Measurements from ENCODE around the gene SULF2.

Gene SULF2

GRCh38 chr20:47815866-47816265, 30.6 kb upstream of the SULF2 start:
- peaks cover 10% of the 10 kb centered on the region for H3K27me3 ChIP-seq (replicated peaks)
- no peak overlapping the region for H3K4me3 ChIP-seq (ENCODE audit: low read depth, low read length)
- DNase-seq = no peak
- no peak for TF ChIP-seq CTCF (IDR thresholded peaks at IDR 0.05; ENCODE audit: low read depth, low read length, missing control alignments)
- H3K36me3 ChIP-seq (replicated peaks) = no peaks in the 10 kb centered on the region
- no peak overlapping the region for H3K27ac ChIP-seq
- in situ Hi-C loops (cut with HindIII; ENCODE audit: low pct_ligation_motif_present, low sequenced_read_pairs) = no loop called here

GRCh38 chr20:47815416-47815806, 30.1 kb upstream of the SULF2 start:
- no peak for DNase-seq
- in situ Hi-C loops (cut with HindIII; ENCODE audit: low pct_ligation_motif_present, low sequenced_read_pairs) = no loop called here
- Histone ChIP-seq H3K4me3 (ENCODE audit: low read depth, low read length) (no peak overlapping the region), H3K27me3 (replicated peaks) (peaks cover 10% of the 10 kb centered on the region), H3K36me3 (replicated peaks) (no peaks in the 10 kb centered on the region), H3K27ac (no peak overlapping the region)
- no peak for TF ChIP-seq CTCF (IDR thresholded peaks at IDR 0.05; ENCODE audit: low read depth, low read length, missing control alignments)

- Histone ChIP-seq H3K27me3 (replicated peaks) (peaks cover 10% of the 10 kb centered on the region), H3K36me3 (replicated peaks) (no peaks in the 10 kb centered on the region), H3K4me3 (ENCODE audit: low read depth, low read length) (no peak overlapping the region), H3K27ac (no peak overlapping the region)
- TF ChIP-seq CTCF (IDR thresholded peaks at IDR 0.05; ENCODE audit: low read depth, low read length, missing control alignments) = no peak
- in situ Hi-C loops (cut with HindIII; ENCODE audit: low pct_ligation_motif_present, low sequenced_read_pairs) = no loop called here
- DNase-seq = no peak
These were observed 29.5 kb upstream of the SULF2 start for GRCh38 chr20:47814632-47815415.

- Histone ChIP-seq H3K36me3 (replicated peaks) (no peaks in the 10 kb centered on the region), H3K27me3 (replicated peaks) (peaks cover 5% of the 10 kb centered on the region), H3K27ac (no peak overlapping the region), H3K4me3 (ENCODE audit: low read depth, low read length) (no peak overlapping the region)
- DNase-seq = no peak
- TF ChIP-seq CTCF (IDR thresholded peaks at IDR 0.05; ENCODE audit: low read depth, low read length, missing control alignments) = no peak
- in situ Hi-C loops (cut with HindIII; ENCODE audit: low pct_ligation_motif_present, low sequenced_read_pairs) = no loop called here
These were observed 25.6 kb upstream of the SULF2 start for GRCh38 chr20:47810721-47811347.

- H3K27me3 ChIP-seq (replicated peaks) = peaks cover 5% of the 10 kb centered on the region
- no peaks in the 10 kb centered on the region for H3K36me3 ChIP-seq (replicated peaks)
- H3K4me3 ChIP-seq (ENCODE audit: low read depth, low read length) = no peak overlapping the region
- in situ Hi-C loops (cut with HindIII; ENCODE audit: low pct_ligation_motif_present, low sequenced_read_pairs) = no loop called here
- no peak overlapping the region for H3K27ac ChIP-seq
- TF ChIP-seq CTCF (IDR thresholded peaks at IDR 0.05; ENCODE audit: low read depth, low read length, missing control alignments) = no peak
- no peak for DNase-seq
These were observed 24.9 kb upstream of the SULF2 start for GRCh38 chr20:47810116-47810677.
